Middle frontal gyrus (tissue), 1 donor: Measurements from ENCODE around the gene PCLAF.

Source experiments
- DNase-seq: peaks from one replicate; pipeline ENCODE4 v3.0.0-alpha.2; 2015; ENCODE audit warnings: low spot score; ENCODE audit errors: extremely low spot score

PCLAF gene

DNA sequence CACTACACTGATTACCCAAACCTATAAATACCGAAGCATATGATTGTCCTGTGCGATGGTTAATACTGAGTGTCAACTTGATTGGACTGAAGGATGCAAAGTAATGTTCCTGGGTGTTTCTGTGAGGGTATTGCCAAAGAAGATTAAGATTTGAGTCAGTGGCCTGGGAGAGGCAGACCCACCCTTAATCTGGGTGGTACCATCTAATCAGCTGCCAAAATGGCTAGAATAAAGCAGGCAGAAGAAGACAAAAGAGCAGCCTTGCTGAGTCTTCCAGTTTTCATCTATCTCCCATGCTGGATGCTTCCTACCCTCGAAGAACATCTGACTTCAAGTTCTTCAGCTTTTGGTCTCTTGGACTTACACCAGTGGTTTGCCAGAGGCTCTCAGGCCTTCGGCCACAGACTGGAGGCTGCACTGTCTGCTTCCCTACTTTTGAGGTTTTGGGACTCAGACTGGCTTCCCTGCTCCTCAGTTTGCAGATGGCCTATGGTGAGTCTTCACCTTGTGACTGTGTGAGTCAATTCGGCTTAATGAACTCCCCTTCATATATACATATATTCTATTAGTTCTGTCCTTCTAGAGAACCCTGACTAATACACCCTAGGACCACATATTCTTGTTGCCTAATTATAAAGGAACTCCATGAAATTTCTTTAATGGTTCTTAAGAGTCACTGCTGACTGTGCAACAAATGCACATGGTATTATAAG is 56.9 kb downstream of the PCLAF start:
- no peak for DNase-seq

DNA sequence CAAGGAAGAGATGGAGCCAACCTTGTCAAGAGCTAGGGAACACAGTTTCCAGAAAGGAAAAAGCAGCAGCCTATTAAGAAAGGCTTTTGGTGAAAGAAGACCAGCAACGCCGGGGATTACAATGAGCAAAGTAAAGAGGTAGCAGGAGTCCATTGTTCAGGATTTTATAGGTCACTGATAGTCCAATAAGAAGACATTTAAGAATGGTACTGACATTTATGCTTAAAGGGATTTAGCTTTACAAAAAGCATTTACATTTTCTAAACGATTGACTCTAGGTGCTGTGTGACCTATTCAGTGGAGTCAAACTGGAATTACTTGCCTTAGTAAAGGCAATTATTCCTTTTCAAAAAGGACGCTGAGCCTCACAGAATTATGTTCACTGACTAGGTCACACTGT is 66.0 kb downstream of the PCLAF start:
- no peak for DNase-seq

DNA sequence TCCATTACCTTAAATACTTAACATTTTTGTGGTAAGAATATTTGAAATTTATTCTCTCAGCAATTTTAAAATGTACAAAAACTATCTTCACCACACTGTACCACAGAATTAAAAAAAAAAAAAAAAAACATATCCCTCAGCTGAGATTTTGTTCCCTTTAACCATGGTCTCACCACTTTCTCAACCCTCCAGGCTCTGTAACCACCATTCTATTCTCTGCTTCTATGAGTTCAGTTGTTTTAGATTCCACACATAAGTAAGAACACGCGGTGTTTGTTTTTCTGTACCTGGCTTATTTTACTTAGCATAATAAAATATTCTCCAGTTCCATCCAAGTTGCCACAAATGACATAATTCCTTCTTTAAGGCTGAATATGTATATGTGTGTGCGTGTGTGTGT is 66.8 kb downstream of the PCLAF start:
- no peak for DNase-seq
